DMS114 treated with DMSO at 0.1 percent for 48 hours (cell line): ENCODE measurements around the gene OR10H4.
"Not testable (repeated sequence)": the region's sequence is repeated elsewhere in the genome, so short reads cannot be mapped to it uniquely, and the experiment has no call there.

Source experiments
- DNase-seq: peaks from one replicate; lab custom pipeline; 2025; ENCODE audit not compliant: unreplicated experiment; lab: John Stamatoyannopoulos, UW

The OR10H4 gene

GRCh38 chr19:15948223-15949058 is at the start of gene OR10H4:
OR10H4 (plus strand) TSS chr19:15949008; CDS start chr19:15949008, 0 bp downstream.
- DNase-seq, result no peak

- not testable (repeated sequence) for DNase-seq
These were observed 49.2 kb upstream of the OR10H4 start for GRCh38 chr19:15899561-15899960.

GRCh38 chr19:15900032-15900431 is 48.8 kb upstream of the OR10H4 start:
- not testable (repeated sequence) for DNase-seq

GRCh38 chr19:15900504-15900903 is 48.3 kb upstream of the OR10H4 start:
- no peak for DNase-seq

GRCh38 chr19:15902254-15902653 is 46.6 kb upstream of the OR10H4 start:
- DNase-seq, result no peak

- not testable (repeated sequence) for DNase-seq
These were observed 45.9 kb upstream of the OR10H4 start for GRCh38 chr19:15902898-15903297.

- DNase-seq, result no peak
These were observed 43.8 kb upstream of the OR10H4 start for GRCh38 chr19:15905026-15905425.

GRCh38 chr19:15911599-15912235 is 37.1 kb upstream of the OR10H4 start:
- DNase-seq, result no peak

- DNase-seq, result no peak
These were observed 35.4 kb upstream of the OR10H4 start for GRCh38 chr19:15913384-15913783.

GRCh38 chr19:15913830-15914229 is 35.0 kb upstream of the OR10H4 start:
- no peak for DNase-seq

GRCh38 chr19:15915109-15915508 is 33.7 kb upstream of the OR10H4 start:
- DNase-seq, result no peak

GRCh38 chr19:15919243-15919642 is 29.6 kb upstream of the OR10H4 start:
- no peak for DNase-seq

- no peak for DNase-seq
These were observed 26.8 kb upstream of the OR10H4 start for GRCh38 chr19:15922021-15922420.

- no peak for DNase-seq
These were observed 25.1 kb upstream of the OR10H4 start for GRCh38 chr19:15923702-15924101.

GRCh38 chr19:15926484-15926883 is 22.3 kb upstream of the OR10H4 start:
- DNase-seq, result no peak

- no peak for DNase-seq
These were observed 20.5 kb upstream of the OR10H4 start for GRCh38 chr19:15928321-15928720.

GRCh38 chr19:15933761-15934331 is 15.0 kb upstream of the OR10H4 start:
- not testable (repeated sequence) for DNase-seq

- DNase-seq, result no peak
These were observed 14.3 kb upstream of the OR10H4 start, which contains the start of gene CYP4F11 for GRCh38 chr19:15934332-15935078. CYP4F11 (minus strand) TSS chr19:15934529; CDS start chr19:15934408, 121 bp downstream.

- DNase-seq, result no peak
These were observed 13.6 kb upstream of the OR10H4 start for GRCh38 chr19:15935167-15935702.

- DNase-seq, result no peak
These were observed 12.6 kb upstream of the OR10H4 start for GRCh38 chr19:15936173-15936572.

GRCh38 chr19:15936950-15937349 is 11.9 kb upstream of the OR10H4 start:
- no peak for DNase-seq
